Gastrocnemius medialis (tissue), 4 donors: Measurements from ENCODE around the gene IFIT1.

Experiments
- POLR2A ChIP-seq, 2 donors: fragments of 450-650 bp; IDR thresholded peaks; one replicate each; pipeline ENCODE4 v1.6.1; 2017; ENCODE audit warnings: antibody characterized with exemption in 2 of 2, mild to moderate bottlenecking in 2 of 2, moderate library complexity in 2 of 2
- TF ChIP-seq, protein P1 (sequence below), 5 experiments: fragments of 450-650 bp in 3 of 5; fragments of 200-600 bp in 2 of 5; sonication (generic) in 2 of 5; IDR thresholded peaks in 4 of 5; conservative IDR thresholded peaks in 1 of 5; 1 replicate in 4 of 5; 2 replicates in 1 of 5; pipeline ENCODE4 v1.5.1; 2016 to 2019; ENCODE audit warnings: antibody characterized with exemption in 5 of 5, mild to moderate bottlenecking in 3 of 5, moderate library complexity in 3 of 5

DNA sequence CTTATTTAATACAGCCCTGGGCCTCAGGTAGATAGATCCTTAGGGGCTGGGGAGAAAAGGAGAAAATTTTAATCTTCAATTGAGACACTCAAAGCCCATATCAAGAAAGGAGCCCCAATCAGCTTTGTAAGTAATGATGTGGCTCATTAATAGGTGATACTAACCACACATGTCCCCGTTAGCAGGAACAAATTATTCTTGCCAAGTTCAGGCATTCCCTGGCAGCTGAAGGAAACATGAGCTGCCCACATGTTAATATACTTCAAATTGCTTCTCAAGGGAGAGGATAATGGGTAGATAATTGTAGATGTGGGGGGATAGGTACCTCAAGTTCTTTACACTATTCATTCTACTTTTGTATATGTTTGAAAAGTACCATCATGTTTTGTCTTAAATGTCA lies 36.5 kb downstream of the IFIT1 start:
- no peak for TF ChIP-seq POLR2A (IDR thresholded peaks at IDR 0.05)
- TF ChIP-seq, protein P1, sequence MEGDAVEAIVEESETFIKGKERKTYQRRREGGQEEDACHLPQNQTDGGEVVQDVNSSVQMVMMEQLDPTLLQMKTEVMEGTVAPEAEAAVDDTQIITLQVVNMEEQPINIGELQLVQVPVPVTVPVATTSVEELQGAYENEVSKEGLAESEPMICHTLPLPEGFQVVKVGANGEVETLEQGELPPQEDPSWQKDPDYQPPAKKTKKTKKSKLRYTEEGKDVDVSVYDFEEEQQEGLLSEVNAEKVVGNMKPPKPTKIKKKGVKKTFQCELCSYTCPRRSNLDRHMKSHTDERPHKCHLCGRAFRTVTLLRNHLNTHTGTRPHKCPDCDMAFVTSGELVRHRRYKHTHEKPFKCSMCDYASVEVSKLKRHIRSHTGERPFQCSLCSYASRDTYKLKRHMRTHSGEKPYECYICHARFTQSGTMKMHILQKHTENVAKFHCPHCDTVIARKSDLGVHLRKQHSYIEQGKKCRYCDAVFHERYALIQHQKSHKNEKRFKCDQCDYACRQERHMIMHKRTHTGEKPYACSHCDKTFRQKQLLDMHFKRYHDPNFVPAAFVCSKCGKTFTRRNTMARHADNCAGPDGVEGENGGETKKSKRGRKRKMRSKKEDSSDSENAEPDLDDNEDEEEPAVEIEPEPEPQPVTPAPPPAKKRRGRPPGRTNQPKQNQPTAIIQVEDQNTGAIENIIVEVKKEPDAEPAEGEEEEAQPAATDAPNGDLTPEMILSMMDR (IDR thresholded peaks at IDR 0.05 in 4 of 5, conservative IDR thresholded peaks at IDR 0.05 in 1 of 5): no peak
